ENCODE data around the gene MAN1A1.

DNA sequence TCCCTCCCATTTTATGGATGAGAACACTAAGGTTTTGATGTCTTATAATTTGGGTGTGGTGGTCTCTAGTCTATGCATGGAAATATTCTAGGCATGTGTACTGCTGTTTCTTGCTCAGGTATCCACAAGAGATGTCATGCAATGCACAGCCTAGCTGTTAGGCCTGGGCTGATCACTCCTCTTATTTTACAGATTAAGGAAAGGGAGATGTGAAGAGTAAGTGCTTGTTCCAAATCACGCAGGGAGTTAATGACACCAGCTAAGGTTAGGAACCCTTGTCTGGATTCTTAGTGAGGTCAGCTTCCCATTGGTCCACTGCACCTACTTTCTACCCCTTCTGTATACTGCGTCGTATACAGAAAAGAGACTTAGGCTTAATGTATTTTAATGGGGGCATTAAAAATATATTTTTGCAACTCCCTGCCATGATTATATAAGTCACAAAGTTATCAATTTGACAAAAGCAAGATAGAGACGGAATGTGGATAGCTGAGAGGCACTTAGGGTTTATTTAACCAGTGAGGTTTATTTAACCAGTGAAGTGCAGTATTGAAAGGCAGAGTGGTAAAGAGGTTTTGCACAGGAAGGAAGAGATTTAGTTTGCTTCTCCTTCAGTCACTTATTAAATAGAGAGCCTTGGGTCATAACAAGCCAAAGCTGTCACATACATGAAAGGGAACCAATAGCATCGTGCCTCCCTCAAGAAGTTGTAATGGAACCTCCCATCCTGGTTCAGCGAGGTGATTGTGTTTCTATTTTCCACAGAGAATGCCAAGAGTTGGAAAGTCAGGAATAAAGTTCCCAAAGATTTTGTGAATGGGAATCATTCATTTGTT is 176.1 kb downstream of the MAN1A1 start:
- no peak for TF ChIP-seq CTCF (IDR thresholded peaks at IDR 0.05; ENCODE audit: poor library complexity, severe bottlenecking)
- no peak for TF ChIP-seq TAF1 (IDR thresholded peaks at IDR 0.05; ENCODE audit: low read depth)
- TF ChIP-seq EP300 (conservative IDR thresholded peaks at IDR 0.05; ENCODE audit: poor library complexity, severe bottlenecking) = no peak

Measured in neural cell (in vitro differentiated cells).